Adrenal gland (tissue), 12 donors: ENCODE results near the gene CYS1. TPM values are rescaled to one million over a fixed set of nuclear protein-coding genes. Genes with fewer than 3 reads are reported as not detected.

ENCODE experiments used
- DNase-seq, 7 donors: peaks; one replicate each; pipeline ENCODE4 v3.0.0-alpha.2; 2019 to 2020
- H3K27ac ChIP-seq, 5 donors: fragments of 200-600 bp; sonication (generic) in 4 of 5; 1 replicate in 3 of 5; 2 replicates in 2 of 5; pipeline versions ENCODE4 v1.5.1 to v1.8.0; 2016 to 2020; ENCODE audit warnings: mild to moderate bottlenecking in 1 of 5
- H3K27me3 ChIP-seq: fragments of 200-600 bp; 2 replicates; pipeline ENCODE4 v1.8.0; 2021
- H3K36me3 ChIP-seq, 2 donors: fragments of 200-600 bp; replicated peaks in 1 of 2; 1 replicate in 1 of 2; 2 replicates in 1 of 2; pipeline versions ENCODE4 v1.5.1 to v1.8.0; 2018 to 2022
- H3K4me1 ChIP-seq, 2 donors: fragments of 200-600 bp; replicated peaks in 1 of 2; 1 replicate in 1 of 2; 2 replicates in 1 of 2; pipeline versions ENCODE4 v1.5.1 to v1.8.0; 2018 to 2021
- H3K4me3 ChIP-seq, 4 donors: fragments of 200-600 bp; sonication (generic) in 3 of 4; one replicate each; pipeline ENCODE4 v1.5.1; 2016 to 2018
- H3K9me3 ChIP-seq, 3 donors: fragments of 200-600 bp; sonication (generic) in 1 of 3; replicated peaks in 1 of 3; 1 replicate in 2 of 3; 2 replicates in 1 of 3; pipeline versions ENCODE4 v1.5.1 to v1.8.0; 2016 to 2021
- POLR2A ChIP-seq, 2 donors: fragments of 450-650 bp; IDR thresholded peaks; one replicate each; pipeline ENCODE4 v1.6.1; 2017; ENCODE audit warnings: antibody characterized with exemption in 2 of 2, mild to moderate bottlenecking in 2 of 2, moderate library complexity in 1 of 2
- WGBS, 4 donors: extraction: QIAGEN DNeasy Blood & Tissue Kit in 2 of 4; methylation state at CpG; one replicate each; pipeline versions ENCODE4 v1.1.5 to v1.1.7; 2013 to 2017; 5-methylcytosine and 5-hydroxymethylcytosine counted together
- intact Hi-C, 2 donors: fragments of 100-400 bp; cut with DNase I; formaldehyde crosslinking; loops; one replicate each; pipeline versions ENCODE4 v1.14.1 to v1.15.0; 2022 to 2023
- polyA plus RNA-seq, 3 donors: library from polyadenylated mRNA; stranded (reverse); fragments of 200-250 nt in 2 of 3; fragments of 350-450 nt in 1 of 3; fragmentation: Illumina TruSeq in 1 of 3; extraction: RNeasy Lipid Tissue Mini Kit (QIAGEN cat#74804) in 1 of 3; gene quantifications; one replicate each; pipeline ENCODE4 v1.2.3, GENCODE V29; 2013 to 2014
- total RNA-seq, 9 donors: library from RNA; depleted of rRNA in 4 of 9; stranded (reverse); fragments of >200 nt in 4 of 9; fragments of 120-200 nt in 1 of 9; fragmentation: NEBNext Ultra II Directional in 1 of 9; extraction: Animal tissue kit (Norgen Biotek cat#: 25700) in 1 of 9; gene quantifications; one replicate each; pipeline versions ENCODE4 v1.1.0 to v1.2.4, GENCODE V29; 2013 to 2023
- TF ChIP-seq, protein P1 (sequence below), 6 experiments: fragments of 450-650 bp in 4 of 6; fragments of 200-600 bp in 2 of 6; sonication (generic) in 1 of 6; IDR thresholded peaks; 1 replicate in 5 of 6; 2 replicates in 1 of 6; pipeline versions ENCODE4 v1.5.1 to v1.8.0; 2016 to 2021; ENCODE audit warnings: antibody characterized with exemption in 6 of 6, mild to moderate bottlenecking in 2 of 6, moderate library complexity in 1 of 6
- donor health status: healthy with polysubstance abuse.
- donor health status: Bipolar disorder and iron deficiency.
- donor health status: DM: yes; HTN: yes; CAD: no.
- donor health status: DM: no; HTN: no; CAD: no.
- donor health status: DM: no; HTN: no; CAD: no.
- donor health status: DM: yes; HTN: yes; CAD: no.

CYS1 gene
- total and polyA plus RNA-seq, 12 donors, result 0.05 to 3.6 (median 1.1) TPM

- H3K9me3 ChIP-seq, result no peaks in the 10 kb centered on the region
- no peak overlapping the region for H3K4me3 ChIP-seq
- H3K4me1 ChIP-seq, result no peaks in the 10 kb centered on the region
- H3K27me3 ChIP-seq, result no peaks in the 10 kb centered on the region
- intact Hi-C loops, result loop anchor here (5.0 kb wide), 1 partner anchor 361 kb away; no protein-coding TSS in a partner anchor
- WGBS, 4 donors, result 91 to 95% (median 93%) methylated on average over 9 to 16 of the region's 16 CpGs
- no peaks in the 10 kb centered on the region for H3K36me3 ChIP-seq
- H3K27ac ChIP-seq, result no peak overlapping the region
- DNase-seq, result no peak
- TF ChIP-seq, protein P1, sequence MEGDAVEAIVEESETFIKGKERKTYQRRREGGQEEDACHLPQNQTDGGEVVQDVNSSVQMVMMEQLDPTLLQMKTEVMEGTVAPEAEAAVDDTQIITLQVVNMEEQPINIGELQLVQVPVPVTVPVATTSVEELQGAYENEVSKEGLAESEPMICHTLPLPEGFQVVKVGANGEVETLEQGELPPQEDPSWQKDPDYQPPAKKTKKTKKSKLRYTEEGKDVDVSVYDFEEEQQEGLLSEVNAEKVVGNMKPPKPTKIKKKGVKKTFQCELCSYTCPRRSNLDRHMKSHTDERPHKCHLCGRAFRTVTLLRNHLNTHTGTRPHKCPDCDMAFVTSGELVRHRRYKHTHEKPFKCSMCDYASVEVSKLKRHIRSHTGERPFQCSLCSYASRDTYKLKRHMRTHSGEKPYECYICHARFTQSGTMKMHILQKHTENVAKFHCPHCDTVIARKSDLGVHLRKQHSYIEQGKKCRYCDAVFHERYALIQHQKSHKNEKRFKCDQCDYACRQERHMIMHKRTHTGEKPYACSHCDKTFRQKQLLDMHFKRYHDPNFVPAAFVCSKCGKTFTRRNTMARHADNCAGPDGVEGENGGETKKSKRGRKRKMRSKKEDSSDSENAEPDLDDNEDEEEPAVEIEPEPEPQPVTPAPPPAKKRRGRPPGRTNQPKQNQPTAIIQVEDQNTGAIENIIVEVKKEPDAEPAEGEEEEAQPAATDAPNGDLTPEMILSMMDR (IDR thresholded peaks at IDR 0.05), result no peak
- no peak for TF ChIP-seq POLR2A (IDR thresholded peaks at IDR 0.05)
These were observed 9.0 kb downstream of the CYS1 start for GRCh38 chr2:10071176-10071575.

- TF ChIP-seq POLR2A (IDR thresholded peaks at IDR 0.05), result no peak
- 88 to 100% (median 92%) methylated on average over 1 of the region's 1 CpG for WGBS, 4 donors
These were observed 12.3 kb downstream of the CYS1 start for GRCh38 chr2:10067881-10068280.

GRCh38 chr2:10067330-10067729 is 12.9 kb downstream of the CYS1 start:
- no peak for TF ChIP-seq POLR2A (IDR thresholded peaks at IDR 0.05)
- TF ChIP-seq, protein P1 (IDR thresholded peaks at IDR 0.05), result no peak
- H3K36me3 ChIP-seq, result no peaks in the 10 kb centered on the region
- no peak for DNase-seq
- no peaks in the 10 kb centered on the region for H3K9me3 ChIP-seq
- no peak overlapping the region for H3K4me3 ChIP-seq
- H3K27ac ChIP-seq, result no peak overlapping the region
- H3K4me1 ChIP-seq, result no peaks in the 10 kb centered on the region
- H3K27me3 ChIP-seq, result no peaks in the 10 kb centered on the region
- intact Hi-C loops, result no loop called here
- WGBS, 4 donors, result 71 to 98% (median 84%) methylated on average over 2 of the region's 2 CpGs

More at GRCh38 chr2:10067881-10068280, 12.3 kb downstream of the CYS1 start:
- no peaks in the 10 kb centered on the region for H3K4me1 ChIP-seq
- no peak for DNase-seq
- H3K36me3 ChIP-seq, result no peaks in the 10 kb centered on the region
- intact Hi-C loops, result no loop called here
- no peak overlapping the region for H3K4me3 ChIP-seq
- H3K27ac ChIP-seq, result no peak overlapping the region
- H3K27me3 ChIP-seq, result no peaks in the 10 kb centered on the region
- H3K9me3 ChIP-seq, result no peaks in the 10 kb centered on the region

DNA sequence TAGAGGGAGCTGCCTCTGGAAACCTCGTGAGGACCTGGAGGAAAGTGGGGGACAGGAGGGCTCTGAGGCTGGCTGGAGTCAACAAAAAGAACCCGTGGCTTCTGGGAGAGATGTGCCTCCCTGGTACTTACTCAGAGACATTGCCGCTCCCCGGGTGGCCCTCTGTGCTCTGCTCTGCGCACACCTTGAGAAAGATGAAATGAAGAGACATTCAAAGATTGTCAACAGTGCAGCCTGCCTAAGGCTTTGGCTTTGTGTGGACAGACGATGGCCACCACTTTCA is 14.5 kb downstream of the CYS1 start:
- DNase-seq, result no peak
- H3K27ac ChIP-seq, result no peak overlapping the region
- intact Hi-C loops, result no loop called here
- no peaks in the 10 kb centered on the region for H3K9me3 ChIP-seq
- no peak overlapping the region for H3K4me3 ChIP-seq
- no peak for TF ChIP-seq POLR2A (IDR thresholded peaks at IDR 0.05)
- TF ChIP-seq, protein P1 (IDR thresholded peaks at IDR 0.05), result no peak
- 86 to 95% (median 89%) methylated on average over 6 of the region's 6 CpGs for WGBS, 4 donors
- H3K27me3 ChIP-seq, result no peaks in the 10 kb centered on the region
- H3K4me1 ChIP-seq, result no peaks in the 10 kb centered on the region
- H3K36me3 ChIP-seq, result no peaks in the 10 kb centered on the region

DNA sequence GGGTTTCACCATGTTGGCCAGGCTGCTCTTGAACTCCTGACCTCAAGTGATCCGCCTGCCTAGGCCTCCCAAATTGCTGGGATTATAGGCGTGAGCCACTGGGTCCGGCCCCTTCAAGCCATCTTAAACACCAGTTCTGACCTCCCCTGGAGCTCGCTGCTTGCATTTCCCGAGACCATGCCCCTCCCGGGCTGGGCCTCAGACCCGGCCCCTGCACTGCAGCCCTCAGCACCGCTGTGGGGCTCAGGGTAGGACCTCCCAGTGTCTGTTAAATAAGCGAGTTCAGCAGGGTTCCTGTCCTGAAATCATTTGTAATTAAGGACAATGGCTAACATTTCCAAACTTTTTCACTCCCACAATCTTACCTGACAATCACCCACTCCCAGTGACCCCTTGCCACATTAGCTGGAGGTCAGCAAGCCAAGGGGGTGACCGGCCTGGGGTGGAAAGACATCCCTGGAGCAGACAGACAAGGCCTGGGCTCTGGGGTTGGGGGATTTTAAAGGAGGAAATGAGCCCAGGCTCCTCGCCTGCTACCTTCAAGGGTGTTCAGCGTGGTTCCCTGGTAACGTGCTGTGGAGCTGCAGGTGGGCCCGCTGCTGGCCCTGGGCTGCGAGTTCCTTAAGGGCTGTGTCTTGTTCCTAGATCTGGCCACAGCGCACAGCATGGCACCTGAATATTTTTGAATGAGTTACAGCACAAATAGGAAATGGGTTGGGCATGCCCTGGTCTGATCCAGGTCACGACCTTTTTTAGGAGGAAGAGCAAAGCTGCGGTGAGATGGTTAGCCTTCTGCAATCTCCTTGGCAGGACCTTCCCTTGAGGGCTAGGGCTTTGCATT is 15.1 kb downstream of the CYS1 start:
- no peaks in the 10 kb centered on the region for H3K27me3 ChIP-seq
- WGBS, 4 donors, result 87 to 90% (median 89%) methylated on average over 13 to 18 of the region's 18 CpGs
- intact Hi-C loops, result no loop called here

More for the DNA sequence above, 15.1 kb downstream of the CYS1 start:
- Histone ChIP-seq H3K4me3 (no peak overlapping the region), H3K9me3 (no peaks in the 10 kb centered on the region), H3K36me3 (no peaks in the 10 kb centered on the region), H3K4me1 (no peaks in the 10 kb centered on the region), H3K27ac (no peak overlapping the region)
- TF ChIP-seq, protein P1 (IDR thresholded peaks at IDR 0.05), result no peak
- TF ChIP-seq POLR2A (IDR thresholded peaks at IDR 0.05), result no peak
- no peak for DNase-seq
